Measurements from ENCODE around the gene DSCAM.

- TF ChIP-seq CTCF (IDR thresholded peaks at IDR 0.05 in 2 of 3, conservative IDR thresholded peaks at IDR 0.05 in 1 of 3; ENCODE audit: borderline replicate concordance in 1 of 3, insufficient read depth in 1 of 3, low read depth in 2 of 3, low read length in 2 of 3) (no peak), YY1 (IDR thresholded peaks at IDR 0.05; ENCODE audit: extremely low read depth, insufficient replicate concordance, low read depth, low read length) (no peak), SIN3A (IDR thresholded peaks at IDR 0.05; ENCODE audit: low read depth) (no peak), REST (IDR thresholded peaks at IDR 0.05; ENCODE audit: low read depth) (no peak), FOSL1 (IDR thresholded peaks at IDR 0.05; ENCODE audit: low read depth) (no peak), MAX (IDR thresholded peaks at IDR 0.05) (no peak), EZH2 (IDR thresholded peaks at IDR 0.05) (no peak), ZNF274 (IDR thresholded peaks at IDR 0.05; ENCODE audit: low read depth, low read length) (no peak), POLR2A (IDR thresholded peaks at IDR 0.05; ENCODE audit: borderline replicate concordance, extremely low read depth, insufficient read depth, insufficient read length) (no peak), SP1 (IDR thresholded peaks at IDR 0.05; ENCODE audit: low read depth) (no peak), POLR2AphosphoS5 (IDR thresholded peaks at IDR 0.05; ENCODE audit: low read depth, low read length) (no peak), ZBTB33 (IDR thresholded peaks at IDR 0.05; ENCODE audit: extremely low read depth, insufficient replicate concordance, low read length) (no peak), RAD21 (IDR thresholded peaks at IDR 0.05; ENCODE audit: low read depth) (no peak)
These were observed 208.3 kb downstream of the DSCAM start for GRCh38 chr21:40638466-40639251.

Measured in HCT116 (cell line).